Measurements from ENCODE around the gene ZBTB8OS. TPM values are rescaled to one million over a fixed set of nuclear protein-coding genes. Genes with fewer than 3 reads are reported as not detected.
"Not testable (repeated sequence)": the region's sequence is repeated elsewhere in the genome, so short reads cannot be mapped to it uniquely, and the experiment has no call there.

The ZBTB8OS gene
- polyA plus RNA-seq, 1 donor: 39.5 TPM

DNA sequence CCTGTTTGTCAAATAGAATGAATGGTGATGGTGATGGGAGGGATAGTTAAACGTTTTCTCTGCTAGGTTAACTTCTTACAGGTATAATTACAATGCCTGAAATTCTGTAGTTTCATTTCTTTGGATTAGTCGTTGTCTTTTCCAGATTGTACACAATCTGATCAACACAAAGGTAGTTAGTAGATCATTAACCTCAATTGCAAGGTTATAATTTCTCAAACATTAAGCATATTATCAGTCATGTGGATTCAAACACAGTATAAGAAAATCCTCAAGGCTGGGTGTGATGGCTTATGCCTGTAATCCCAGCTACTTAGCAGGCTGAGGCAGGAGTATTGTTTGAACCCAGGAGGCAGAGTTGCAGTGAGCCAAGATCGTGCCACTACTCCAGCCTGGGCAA is 31.6 kb upstream of the ZBTB8OS start:
- Histone ChIP-seq H3K4me3 (ENCODE audit: low read length) (no peak overlapping the region), H3K36me3 (ENCODE audit: control insufficient read depth, insufficient read depth, low read length) (peaks cover 59% of the 10 kb centered on the region), H3K4me1 (ENCODE audit: control insufficient read depth, insufficient read depth, low read length) (no peaks in the 10 kb centered on the region), H3K9me3 (ENCODE audit: control insufficient read depth, low read depth, low read length) (no peaks in the 10 kb centered on the region), H3K27ac (ENCODE audit: low read length) (no peak overlapping the region), H3K27me3 (ENCODE audit: control insufficient read depth, insufficient read depth, low read length) (no peaks in the 10 kb centered on the region)
- 100% methylated on average over 1 of the region's 3 CpGs for WGBS (ENCODE audit: insufficient coverage, low lambda C conversion rate)
- DNase-seq: no peak

- Histone ChIP-seq H3K9me3 (ENCODE audit: control insufficient read depth, low read depth, low read length) (no peaks in the 10 kb centered on the region), H3K27me3 (ENCODE audit: control insufficient read depth, insufficient read depth, low read length) (no peaks in the 10 kb centered on the region), H3K4me3 (ENCODE audit: low read length) (no peak overlapping the region), H3K27ac (ENCODE audit: low read length) (no peak overlapping the region), H3K36me3 (ENCODE audit: control insufficient read depth, insufficient read depth, low read length) (peaks cover 61% of the 10 kb centered on the region), H3K4me1 (ENCODE audit: control insufficient read depth, insufficient read depth, low read length) (no peaks in the 10 kb centered on the region)
- DNase-seq: peak in 1 of 2 donors; percentile 7
- 14% methylated on average over 1 of the region's 2 CpGs for WGBS (ENCODE audit: insufficient coverage, low lambda C conversion rate)
Observed at GRCh38 chr1:32681509-32681908, 31.2 kb upstream of the ZBTB8OS start.

GRCh38 chr1:32680642-32681041 is 30.3 kb upstream of the ZBTB8OS start:
- Histone ChIP-seq H3K4me3 (ENCODE audit: low read length) (no peak overlapping the region), H3K27ac (ENCODE audit: low read length) (no peak overlapping the region), H3K27me3 (ENCODE audit: control insufficient read depth, insufficient read depth, low read length) (no peaks in the 10 kb centered on the region), H3K9me3 (ENCODE audit: control insufficient read depth, low read depth, low read length) (no peaks in the 10 kb centered on the region), H3K4me1 (ENCODE audit: control insufficient read depth, insufficient read depth, low read length) (no peaks in the 10 kb centered on the region), H3K36me3 (ENCODE audit: control insufficient read depth, insufficient read depth, low read length) (peaks cover 63% of the 10 kb centered on the region)
- DNase-seq: peak in 1 of 2 donors; percentile 39
- WGBS (ENCODE audit: insufficient coverage, low lambda C conversion rate): 50% methylated on average over 1 of the region's 1 CpG

DNA sequence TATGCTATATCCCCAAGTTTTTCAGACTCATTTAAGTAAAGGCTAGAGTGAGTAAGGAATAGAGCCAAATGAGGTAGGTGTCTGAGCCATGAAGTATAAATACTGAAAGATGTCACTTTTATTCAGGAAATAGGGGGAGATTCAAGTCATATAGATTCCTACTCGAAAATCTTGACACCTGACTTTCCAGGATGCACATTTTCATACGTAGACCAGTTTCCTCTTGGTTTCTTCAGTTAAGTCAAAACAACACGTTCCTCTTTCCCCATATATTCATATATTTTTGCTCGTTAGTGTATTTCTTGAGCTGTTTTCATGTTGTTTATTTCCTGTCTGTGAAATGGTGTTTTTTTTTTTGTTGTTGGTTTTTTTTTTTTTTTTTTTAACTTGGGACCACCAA is 29.6 kb upstream of the ZBTB8OS start:
- H3K27ac ChIP-seq (ENCODE audit: low read length); DNase-seq; H3K27me3 ChIP-seq (ENCODE audit: control insufficient read depth, insufficient read depth, low read length); H3K4me1 ChIP-seq (ENCODE audit: control insufficient read depth, insufficient read depth, low read length); H3K4me3 ChIP-seq (ENCODE audit: low read length); H3K9me3 ChIP-seq (ENCODE audit: control insufficient read depth, low read depth, low read length): not testable (repeated sequence)
- H3K36me3 ChIP-seq (ENCODE audit: control insufficient read depth, insufficient read depth, low read length): peaks cover 57% of the 10 kb centered on the region
- WGBS (ENCODE audit: insufficient coverage, low lambda C conversion rate): no CpG with 5 or more reads among the region's 4 CpGs

GRCh38 chr1:32676945-32677344 is 26.6 kb upstream of the ZBTB8OS start:
- peaks cover 71% of the 10 kb centered on the region for H3K36me3 ChIP-seq (ENCODE audit: control insufficient read depth, insufficient read depth, low read length)
- no peaks in the 10 kb centered on the region for H3K9me3 ChIP-seq (ENCODE audit: control insufficient read depth, low read depth, low read length)
- no peaks in the 10 kb centered on the region for H3K4me1 ChIP-seq (ENCODE audit: control insufficient read depth, insufficient read depth, low read length)
- no peak for DNase-seq
- no peak overlapping the region for H3K27ac ChIP-seq (ENCODE audit: low read length)
- no peak overlapping the region for H3K4me3 ChIP-seq (ENCODE audit: low read length)
- WGBS (ENCODE audit: insufficient coverage, low lambda C conversion rate): no CpG with 5 or more reads among the region's 3 CpGs
- no peaks in the 10 kb centered on the region for H3K27me3 ChIP-seq (ENCODE audit: control insufficient read depth, insufficient read depth, low read length)

DNA sequence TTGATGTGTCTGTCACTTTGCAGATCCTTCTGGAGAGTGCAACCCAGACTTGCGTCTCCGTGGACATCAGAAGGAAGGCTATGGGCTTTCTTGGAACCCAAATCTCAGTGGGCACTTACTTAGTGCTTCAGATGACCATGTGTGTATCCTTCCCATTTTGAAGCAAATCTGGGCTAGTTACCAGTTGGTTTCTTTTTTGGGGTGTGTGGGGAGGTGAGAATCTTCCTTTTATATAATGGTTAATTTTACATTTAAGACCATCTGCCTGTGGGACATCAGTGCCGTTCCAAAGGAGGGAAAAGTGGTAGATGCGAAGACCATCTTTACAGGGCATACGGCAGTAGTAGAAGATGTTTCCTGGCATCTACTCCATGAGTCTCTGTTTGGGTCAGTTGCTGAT is 18.4 kb upstream of the ZBTB8OS start:
- not testable (repeated sequence) for H3K27me3 ChIP-seq (ENCODE audit: control insufficient read depth, insufficient read depth, low read length)
- peaks cover 85% of the 10 kb centered on the region for H3K36me3 ChIP-seq (ENCODE audit: control insufficient read depth, insufficient read depth, low read length)
- no CpG with 5 or more reads among the region's 5 CpGs for WGBS (ENCODE audit: insufficient coverage, low lambda C conversion rate)

GRCh38 chr1:32666901-32667566 is 16.7 kb upstream of the ZBTB8OS start:
- Histone ChIP-seq H3K27ac (ENCODE audit: low read length) (no peak overlapping the region), H3K36me3 (ENCODE audit: control insufficient read depth, insufficient read depth, low read length) (peaks cover 80% of the 10 kb centered on the region), H3K4me3 (ENCODE audit: low read length) (no peak overlapping the region), H3K9me3 (ENCODE audit: control insufficient read depth, low read depth, low read length) (no peaks in the 10 kb centered on the region), H3K4me1 (ENCODE audit: control insufficient read depth, insufficient read depth, low read length) (no peaks in the 10 kb centered on the region), H3K27me3 (ENCODE audit: control insufficient read depth, insufficient read depth, low read length) (no peaks in the 10 kb centered on the region)
- WGBS (ENCODE audit: insufficient coverage, low lambda C conversion rate): 70% methylated on average over 2 of the region's 12 CpGs
- DNase-seq: peak in 1 of 2 donors; percentile 14

More for the DNA sequence above, 18.4 kb upstream of the ZBTB8OS start:
- H3K27ac ChIP-seq (ENCODE audit: low read length); H3K9me3 ChIP-seq (ENCODE audit: control insufficient read depth, low read depth, low read length); H3K4me1 ChIP-seq (ENCODE audit: control insufficient read depth, insufficient read depth, low read length); H3K4me3 ChIP-seq (ENCODE audit: low read length); DNase-seq: not testable (repeated sequence)

DNA sequence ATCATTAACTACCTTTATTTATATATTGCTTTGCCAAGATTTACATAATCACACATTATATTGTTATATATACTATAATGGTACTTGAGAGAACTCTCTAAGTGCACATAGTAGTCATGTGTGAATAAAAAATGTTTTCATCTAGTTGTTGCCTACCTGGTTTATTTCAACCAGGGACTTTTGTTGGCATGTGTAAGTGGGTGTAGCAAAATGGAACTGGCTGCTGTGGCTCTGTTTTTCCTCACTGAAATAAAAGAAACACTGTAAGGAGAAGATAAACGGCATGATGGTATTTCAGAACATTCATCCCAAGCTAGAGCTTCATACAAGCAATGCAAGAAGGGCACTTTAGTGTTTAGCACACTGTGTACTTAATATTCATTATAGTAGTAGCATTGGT is 15.6 kb upstream of the ZBTB8OS start:
- no peak overlapping the region for H3K27ac ChIP-seq (ENCODE audit: low read length)
- no CpG with 5 or more reads among the region's 1 CpG for WGBS (ENCODE audit: insufficient coverage, low lambda C conversion rate)
- DNase-seq: no peak

DNA sequence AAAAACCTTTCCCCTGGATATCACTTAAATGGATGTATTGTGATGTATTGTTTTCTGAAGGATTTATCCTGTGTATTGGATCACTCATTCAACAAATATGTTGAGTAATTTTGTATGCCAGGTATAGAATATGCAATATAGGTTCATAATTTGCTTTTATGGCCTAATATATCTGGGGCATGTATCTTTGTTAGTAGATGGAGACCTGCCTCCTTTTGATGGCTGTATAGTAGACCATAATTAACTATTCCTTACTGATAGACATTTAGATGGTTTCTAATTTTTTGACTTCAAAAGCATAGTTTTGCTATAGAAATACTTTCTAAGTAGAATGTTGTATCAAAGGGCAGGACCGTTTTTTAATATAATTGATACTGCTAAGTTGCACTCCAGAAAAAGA is 9.2 kb upstream of the ZBTB8OS start:
- DNase-seq: no peak
- Histone ChIP-seq H3K36me3 (ENCODE audit: control insufficient read depth, insufficient read depth, low read length) (peaks cover 76% of the 10 kb centered on the region), H3K9me3 (ENCODE audit: control insufficient read depth, low read depth, low read length) (no peaks in the 10 kb centered on the region), H3K27ac (ENCODE audit: low read length) (no peak overlapping the region), H3K4me3 (ENCODE audit: low read length) (no peak overlapping the region), H3K27me3 (ENCODE audit: control insufficient read depth, insufficient read depth, low read length) (no peaks in the 10 kb centered on the region), H3K4me1 (ENCODE audit: control insufficient read depth, insufficient read depth, low read length) (no peaks in the 10 kb centered on the region)
- no CpG with 5 or more reads among the region's 1 CpG for WGBS (ENCODE audit: insufficient coverage, low lambda C conversion rate)

More for the DNA sequence above, 15.6 kb upstream of the ZBTB8OS start:
- Histone ChIP-seq H3K4me3 (ENCODE audit: low read length) (no peak overlapping the region), H3K4me1 (ENCODE audit: control insufficient read depth, insufficient read depth, low read length) (no peaks in the 10 kb centered on the region), H3K36me3 (ENCODE audit: control insufficient read depth, insufficient read depth, low read length) (peaks cover 78% of the 10 kb centered on the region), H3K27me3 (ENCODE audit: control insufficient read depth, insufficient read depth, low read length) (no peaks in the 10 kb centered on the region), H3K9me3 (ENCODE audit: control insufficient read depth, low read depth, low read length) (no peaks in the 10 kb centered on the region)

GRCh38 chr1:32652244-32652962 is 2.1 kb upstream of the ZBTB8OS start:
- Histone ChIP-seq H3K4me3 (ENCODE audit: low read length) (peak overlapping the region; percentile 74), H3K4me1 (ENCODE audit: control insufficient read depth, insufficient read depth, low read length) (peaks cover 9% of the 10 kb centered on the region), H3K27ac (ENCODE audit: low read length) (no peak overlapping the region), H3K9me3 (ENCODE audit: control insufficient read depth, low read depth, low read length) (no peaks in the 10 kb centered on the region), H3K27me3 (ENCODE audit: control insufficient read depth, insufficient read depth, low read length) (no peaks in the 10 kb centered on the region), H3K36me3 (ENCODE audit: control insufficient read depth, insufficient read depth, low read length) (peaks cover 36% of the 10 kb centered on the region)
- DNase-seq: no peak
- WGBS (ENCODE audit: insufficient coverage, low lambda C conversion rate): 100% methylated on average over 1 of the region's 16 CpGs
